IPS-NIHi7 (cell line): ENCODE results near the gene ZBTB7A.

Experiments used
- DNase-seq: peaks from one replicate; pipeline ENCODE4 v3.0.0; 2012; ENCODE audit warnings: mixed read lengths; ENCODE audit errors: extremely low spot score

The ZBTB7A gene

GRCh38 chr19:4068047-4068966 is 1.6 kb upstream of the ZBTB7A start:
- DNase-seq = no peak

- DNase-seq = no peak
Measured at GRCh38 chr19:4067396-4068046, 822 bp upstream of the ZBTB7A start.

- no peak for DNase-seq
Measured at GRCh38 chr19:4066176-4066606, 508 bp downstream of the ZBTB7A start.

GRCh38 chr19:4065430-4066175 is 1.1 kb downstream of the ZBTB7A start:
- DNase-seq = peak; percentile 99

- DNase-seq = no peak
Measured at GRCh38 chr19:4064496-4065260, 2.0 kb downstream of the ZBTB7A start.

GRCh38 chr19:4064149-4064495 is 2.6 kb downstream of the ZBTB7A start:
- DNase-seq = no peak

- DNase-seq = no peak
Measured at GRCh38 chr19:4063369-4064148, 3.1 kb downstream of the ZBTB7A start.

- DNase-seq = no peak
Measured at GRCh38 chr19:4062419-4063368, 4.0 kb downstream of the ZBTB7A start.

- DNase-seq = no peak
Measured at GRCh38 chr19:4061683-4062418, 4.8 kb downstream of the ZBTB7A start.

- no peak for DNase-seq
Measured at GRCh38 chr19:4061178-4061682, 5.5 kb downstream of the ZBTB7A start.

GRCh38 chr19:4060621-4061177 is 6.0 kb downstream of the ZBTB7A start:
- no peak for DNase-seq

GRCh38 chr19:4059891-4060620 is 6.6 kb downstream of the ZBTB7A start:
- no peak for DNase-seq

- DNase-seq = no peak
Measured at GRCh38 chr19:4059453-4059871, 7.2 kb downstream of the ZBTB7A start.

GRCh38 chr19:4058693-4059452 is 7.8 kb downstream of the ZBTB7A start:
- no peak for DNase-seq

GRCh38 chr19:4057931-4058692 is 8.6 kb downstream of the ZBTB7A start:
- DNase-seq = peak; percentile 72

GRCh38 chr19:4055209-4055552 is 11.5 kb downstream of the ZBTB7A start:
- no peak for DNase-seq
